Endodermal cell (in vitro differentiated cells): ENCODE data around the gene BCAR1. TPM values are rescaled to one million over a fixed set of nuclear protein-coding genes. Genes with fewer than 3 reads are reported as not detected.

ENCODE experiments used
- DNase-seq: peaks from one replicate; pipeline ENCODE4 v3.0.0-alpha.2; 2017
- H3K27ac ChIP-seq: 2 replicates; pipeline ENCODE4 v1.5.1; 2013; ENCODE audit warnings: mild to moderate bottlenecking, low read depth, low read length, moderate library complexity
- H3K27me3 ChIP-seq: 2 replicates; pipeline ENCODE4 v1.6.1; 2013; ENCODE audit warnings: mild to moderate bottlenecking, low read length, moderate library complexity; ENCODE audit not compliant: insufficient read depth, control insufficient read depth, poor library complexity, severe bottlenecking
- H3K36me3 ChIP-seq: 2 replicates; pipeline ENCODE4 v1.7.0; 2013; ENCODE audit warnings: mild to moderate bottlenecking, low read length, moderate library complexity; ENCODE audit not compliant: control insufficient read depth, insufficient read depth
- H3K4me1 ChIP-seq: one replicate; pipeline ENCODE4 v1.7.0; 2013; ENCODE audit warnings: low read length; ENCODE audit not compliant: control insufficient read depth, insufficient read depth
- H3K4me3 ChIP-seq: 2 replicates; pipeline ENCODE4 v1.5.1; 2013; ENCODE audit warnings: mild to moderate bottlenecking, low read length, moderate library complexity
- H3K9ac ChIP-seq: 2 replicates; pipeline ENCODE4 v1.6.1; 2013; ENCODE audit warnings: mild to moderate bottlenecking, low read length, moderate library complexity; ENCODE audit not compliant: poor library complexity, severe bottlenecking; ENCODE audit errors: extremely low read depth
- H3K9me3 ChIP-seq: 2 replicates; pipeline ENCODE4 v1.6.1; 2013; ENCODE audit warnings: mild to moderate bottlenecking, low read length, moderate library complexity; ENCODE audit not compliant: control insufficient read depth
- H3K27ac Mint-ChIP-seq: 2 replicates; pipeline ENCODE4 v1.8.0; 2020; ENCODE audit warnings: mixed read lengths
- H3K27me3 Mint-ChIP-seq: 2 replicates; pipeline ENCODE4 v1.8.0; 2021; ENCODE audit warnings: mild to moderate bottlenecking, mixed read lengths; ENCODE audit not compliant: insufficient read depth
- H3K36me3 Mint-ChIP-seq: 2 replicates; pipeline ENCODE4 v1.8.0; 2020; ENCODE audit warnings: low read depth, mixed read lengths
- H3K4me1 Mint-ChIP-seq: 2 replicates; pipeline ENCODE4 v1.8.0; 2020; ENCODE audit warnings: mixed read lengths
- H3K4me3 Mint-ChIP-seq: 2 replicates; pipeline ENCODE4 v1.8.0; 2020; ENCODE audit warnings: mild to moderate bottlenecking, moderate library complexity, mixed read lengths
- H3K9me3 Mint-ChIP-seq: 2 replicates; pipeline ENCODE4 v1.8.0; 2020; ENCODE audit warnings: mild to moderate bottlenecking, mixed read lengths
- WGBS, 2 experiments: methylation state at CpG; one replicate each; pipeline versions ENCODE4 v1.1.5 to v1.1.7; 2013; ENCODE audit warnings: missing lambda C conversion rate in 2 of 2, mixed read lengths in 1 of 2; ENCODE audit not compliant: insufficient coverage in 1 of 2, insufficient read length in 1 of 2; 5-methylcytosine and 5-hydroxymethylcytosine counted together
- total RNA-seq, 2 donors: library from RNA; stranded (reverse); fragmentation: NEBNext Ultra II Directional in 1 of 2; extraction: Animal tissue kit (Norgen Biotek cat#: 25700) in 1 of 2; gene quantifications; 2 replicates in 1 of 2; 3 replicates in 1 of 2; pipeline ENCODE4 v1.2.1, GENCODE V29; 2021
- TF ChIP-seq, protein P1 (sequence below): fragments of 200-600 bp; sonication (generic); conservative IDR thresholded peaks from 2 replicates; pipeline ENCODE4 v1.5.0; 2021; ENCODE audit warnings: antibody characterized with exemption, mild to moderate bottlenecking

Gene BCAR1
- total RNA-seq, 2 donors from 2014 or later, result 56.2 to 74.3 TPM

GRCh38 chr16:75254359-75254837 lies 3.0 kb upstream of the BCAR1 start:
- peaks cover 29% of the 10 kb centered on the region for H3K4me1 ChIP-seq
- no peaks in the 10 kb centered on the region for H3K9me3 Mint-ChIP-seq

DNA sequence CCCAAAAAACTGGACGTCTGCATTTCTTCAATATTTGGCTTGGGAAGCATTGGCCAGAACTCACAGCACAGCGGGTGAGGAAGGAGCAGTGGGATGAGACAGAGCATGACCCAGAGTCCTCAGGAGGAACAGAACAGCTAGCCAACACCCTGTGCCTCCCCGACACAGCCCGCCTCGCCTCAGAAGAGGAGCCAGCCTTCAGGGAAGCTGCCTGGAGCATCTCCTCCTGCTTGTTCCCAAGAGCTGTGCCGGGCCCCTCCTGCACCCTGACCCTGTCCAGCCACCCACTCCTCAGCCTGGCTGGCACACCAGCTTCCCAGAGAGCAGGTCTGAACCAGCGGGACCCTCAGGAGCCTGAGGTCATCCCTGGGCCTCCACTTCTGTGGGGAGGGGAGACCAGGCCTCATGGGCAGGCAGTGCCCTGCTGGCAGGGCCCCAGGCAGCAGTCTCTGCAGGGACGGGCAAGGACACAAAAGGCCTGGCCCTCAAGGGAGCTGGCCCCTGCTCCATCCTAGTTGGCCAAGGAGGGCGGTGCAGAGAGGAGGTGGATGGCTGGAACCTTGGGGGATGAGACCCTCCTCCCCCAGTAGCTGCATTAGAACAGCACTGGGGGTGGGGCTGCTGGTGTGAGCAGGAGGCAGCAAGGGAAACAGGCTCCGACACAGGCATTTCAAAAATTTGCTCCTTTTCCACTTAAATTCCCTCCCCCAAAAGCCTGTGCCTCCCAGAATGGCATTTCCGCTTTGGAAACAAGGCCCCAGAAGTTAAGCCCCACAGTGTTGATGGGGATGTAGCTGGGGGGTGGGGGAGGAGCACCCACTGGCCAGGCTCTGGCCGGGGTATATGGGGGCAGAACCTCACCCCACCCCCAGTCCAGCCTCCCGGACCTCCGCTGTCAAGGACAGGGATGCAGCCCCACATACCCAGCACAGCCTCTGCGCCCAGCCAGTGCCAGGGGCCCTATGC lies 1.8 kb upstream of the BCAR1 start:
- H3K4me3 ChIP-seq, result no peak overlapping the region
- H3K27ac Mint-ChIP-seq, result peak overlapping the region; percentile 70
- H3K9me3 Mint-ChIP-seq, result no peaks in the 10 kb centered on the region
- H3K27me3 ChIP-seq, result no peaks in the 10 kb centered on the region
- 67 to 71% methylated on average over 7 to 15 of the region's 15 CpGs for WGBS, 2 experiments
- H3K9me3 ChIP-seq, result no peaks in the 10 kb centered on the region
- H3K4me1 ChIP-seq, result peaks cover 29% of the 10 kb centered on the region
- peak overlapping the region; percentile 53 for H3K27ac ChIP-seq
- peaks cover 28% of the 10 kb centered on the region for H3K4me1 Mint-ChIP-seq
- TF ChIP-seq, protein P1, sequence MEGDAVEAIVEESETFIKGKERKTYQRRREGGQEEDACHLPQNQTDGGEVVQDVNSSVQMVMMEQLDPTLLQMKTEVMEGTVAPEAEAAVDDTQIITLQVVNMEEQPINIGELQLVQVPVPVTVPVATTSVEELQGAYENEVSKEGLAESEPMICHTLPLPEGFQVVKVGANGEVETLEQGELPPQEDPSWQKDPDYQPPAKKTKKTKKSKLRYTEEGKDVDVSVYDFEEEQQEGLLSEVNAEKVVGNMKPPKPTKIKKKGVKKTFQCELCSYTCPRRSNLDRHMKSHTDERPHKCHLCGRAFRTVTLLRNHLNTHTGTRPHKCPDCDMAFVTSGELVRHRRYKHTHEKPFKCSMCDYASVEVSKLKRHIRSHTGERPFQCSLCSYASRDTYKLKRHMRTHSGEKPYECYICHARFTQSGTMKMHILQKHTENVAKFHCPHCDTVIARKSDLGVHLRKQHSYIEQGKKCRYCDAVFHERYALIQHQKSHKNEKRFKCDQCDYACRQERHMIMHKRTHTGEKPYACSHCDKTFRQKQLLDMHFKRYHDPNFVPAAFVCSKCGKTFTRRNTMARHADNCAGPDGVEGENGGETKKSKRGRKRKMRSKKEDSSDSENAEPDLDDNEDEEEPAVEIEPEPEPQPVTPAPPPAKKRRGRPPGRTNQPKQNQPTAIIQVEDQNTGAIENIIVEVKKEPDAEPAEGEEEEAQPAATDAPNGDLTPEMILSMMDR, result no peak
- H3K36me3 ChIP-seq, result no peaks in the 10 kb centered on the region
- H3K9ac ChIP-seq, result no peak overlapping the region
- no peak overlapping the region for H3K4me3 Mint-ChIP-seq
- H3K36me3 Mint-ChIP-seq, result no peaks in the 10 kb centered on the region
- DNase-seq, result peak; percentile 95
- H3K27me3 Mint-ChIP-seq, result no peaks in the 10 kb centered on the region

More at GRCh38 chr16:75254359-75254837, 3.0 kb upstream of the BCAR1 start:
- peaks cover 27% of the 10 kb centered on the region for H3K4me1 Mint-ChIP-seq
- no peak overlapping the region for H3K4me3 Mint-ChIP-seq
- TF ChIP-seq, protein P1, result no peak
- Histone ChIP-seq H3K4me3 (no peak overlapping the region), H3K9ac (no peak overlapping the region), H3K9me3 (no peaks in the 10 kb centered on the region), H3K27ac (no peak overlapping the region), H3K27me3 (no peaks in the 10 kb centered on the region), H3K36me3 (no peaks in the 10 kb centered on the region)
- H3K36me3 Mint-ChIP-seq, result no peaks in the 10 kb centered on the region
- DNase-seq, result peak; percentile 88
- peak overlapping the region; percentile 72 for H3K27ac Mint-ChIP-seq
- 60 to 74% methylated on average over 3 to 5 of the region's 5 CpGs for WGBS, 2 experiments
- no peaks in the 10 kb centered on the region for H3K27me3 Mint-ChIP-seq

GRCh38 chr16:75252049-75252864 lies 833 bp upstream of the BCAR1 start:
- Mint-ChIP-seq H3K4me1 (peaks cover 29% of the 10 kb centered on the region), H3K36me3 (no peaks in the 10 kb centered on the region), H3K27me3 (no peaks in the 10 kb centered on the region), H3K9me3 (no peaks in the 10 kb centered on the region), H3K27ac (peak overlapping the region; percentile 90), H3K4me3 (peak overlapping the region; percentile 74)
- WGBS, 2 experiments, result 66 to 68% methylated on average over 15 to 24 of the region's 24 CpGs
- no peaks in the 10 kb centered on the region for H3K27me3 ChIP-seq
- peak overlapping the region; percentile 49 for H3K4me3 ChIP-seq
- DNase-seq, result no peak
- H3K36me3 ChIP-seq, result no peaks in the 10 kb centered on the region
- peak overlapping the region; percentile 66 for H3K27ac ChIP-seq
- H3K9ac ChIP-seq, result no peak overlapping the region
- H3K4me1 ChIP-seq, result peaks cover 29% of the 10 kb centered on the region
- TF ChIP-seq, protein P1, result no peak
- no peaks in the 10 kb centered on the region for H3K9me3 ChIP-seq
